NCI-H2107 (cell line): ENCODE results near the gene NDUFB3.
"Not testable (repeated sequence)": the region's sequence is repeated elsewhere in the genome, so short reads cannot be mapped to it uniquely, and the experiment has no call there.

Experiments
- DNase-seq: peaks from one replicate; lab custom pipeline; 2025; lab: John Stamatoyannopoulos, UW

The NDUFB3 gene

GRCh38 chr2:201093573-201093972 is 21.8 kb downstream of the NDUFB3 start:
- no peak for DNase-seq

- no peak for DNase-seq
Observed at GRCh38 chr2:201100497-201100896, 28.7 kb downstream of the NDUFB3 start.

- DNase-seq = no peak
Observed at GRCh38 chr2:201105759-201106158, 34.0 kb downstream of the NDUFB3 start.

- no peak for DNase-seq
Observed at GRCh38 chr2:201107624-201108023, 35.8 kb downstream of the NDUFB3 start.

GRCh38 chr2:201108341-201108740 is 36.5 kb downstream of the NDUFB3 start:
- DNase-seq = no peak

GRCh38 chr2:201109186-201109585 is 37.4 kb downstream of the NDUFB3 start:
- no peak for DNase-seq

GRCh38 chr2:201110615-201111014 is 38.8 kb downstream of the NDUFB3 start:
- DNase-seq = no peak

GRCh38 chr2:201111096-201111495 is 39.3 kb downstream of the NDUFB3 start:
- DNase-seq = no peak

GRCh38 chr2:201114350-201114749 is 42.5 kb downstream of the NDUFB3 start:
- no peak for DNase-seq

GRCh38 chr2:201114846-201115245 is 43.0 kb downstream of the NDUFB3 start:
- DNase-seq = no peak

GRCh38 chr2:201116115-201116958 is 44.5 kb downstream of the NDUFB3 start, which contains the start of gene CFLAR:
CFLAR (plus strand) TSS chr2:201116164; CDS start chr2:201129866, 13,702 bp downstream.
- DNase-seq = peak; percentile 9

GRCh38 chr2:201116959-201117734 is 45.3 kb downstream of the NDUFB3 start:
- no peak for DNase-seq

GRCh38 chr2:201117735-201118094 is 45.9 kb downstream of the NDUFB3 start:
- not testable (repeated sequence) for DNase-seq

- peak; percentile 73 for DNase-seq
Observed at GRCh38 chr2:201118121-201118960, 46.5 kb downstream of the NDUFB3 start.

GRCh38 chr2:201118961-201119854 is 47.4 kb downstream of the NDUFB3 start:
- DNase-seq = no peak

- DNase-seq = no peak
Observed at GRCh38 chr2:201122276-201122675, 50.5 kb downstream of the NDUFB3 start.

GRCh38 chr2:201126308-201127151 is 54.7 kb downstream of the NDUFB3 start:
- no peak for DNase-seq

GRCh38 chr2:201127152-201127511 is 55.3 kb downstream of the NDUFB3 start:
- DNase-seq = no peak

GRCh38 chr2:201127570-201127969 is 55.8 kb downstream of the NDUFB3 start:
- DNase-seq = no peak

GRCh38 chr2:201128033-201128432 is 56.2 kb downstream of the NDUFB3 start:
- DNase-seq = no peak
